GM18505 (cell line): ENCODE data around the gene VIPR1.

ENCODE experiments used
- ATAC-seq: cut with Tn5 transposase; IDR thresholded peaks from one replicate; pipeline ENCODE4 v1.9.1; 2021; ENCODE audit not compliant: unreplicated experiment
- POLR2A ChIP-seq: IDR thresholded peaks from 4 replicates; pipeline ENCODE4 v1.6.1; 2011; ENCODE audit warnings: borderline replicate concordance; ENCODE audit not compliant: insufficient read depth, insufficient read length; ENCODE audit errors: extremely low read depth

VIPR1 gene

GRCh38 chr3:42525736-42526345 is 23.4 kb downstream of the VIPR1 start:
- ATAC-seq: no peak
- no peak for TF ChIP-seq POLR2A

GRCh38 chr3:42526616-42527367 is 24.3 kb downstream of the VIPR1 start:
- ATAC-seq: no peak
- no peak for TF ChIP-seq POLR2A

- no peak for ATAC-seq
- no peak for TF ChIP-seq POLR2A
Measured at GRCh38 chr3:42527368-42527917, 25.0 kb downstream of the VIPR1 start.

- ATAC-seq: no peak
Measured at GRCh38 chr3:42529468-42529867, 27.0 kb downstream of the VIPR1 start.

GRCh38 chr3:42530073-42530472 is 27.6 kb downstream of the VIPR1 start:
- no peak for ATAC-seq
- no peak for TF ChIP-seq POLR2A

More at GRCh38 chr3:42529468-42529867, 27.0 kb downstream of the VIPR1 start:
- TF ChIP-seq POLR2A: no peak

- TF ChIP-seq POLR2A: no peak
- no peak for ATAC-seq
Measured at GRCh38 chr3:42531470-42531869, 29.0 kb downstream of the VIPR1 start.

GRCh38 chr3:42532229-42532628 is 29.8 kb downstream of the VIPR1 start:
- no peak for TF ChIP-seq POLR2A
- ATAC-seq: no peak

GRCh38 chr3:42533161-42533897 is 30.9 kb downstream of the VIPR1 start:
- no peak for ATAC-seq
- TF ChIP-seq POLR2A: no peak

- ATAC-seq: no peak
- TF ChIP-seq POLR2A: no peak
Measured at GRCh38 chr3:42535981-42536784, 33.7 kb downstream of the VIPR1 start.

GRCh38 chr3:42537350-42537749 is 34.9 kb downstream of the VIPR1 start:
- no peak for ATAC-seq
- TF ChIP-seq POLR2A: no peak

GRCh38 chr3:42539871-42540714 is 37.6 kb downstream of the VIPR1 start:
- TF ChIP-seq POLR2A: no peak
- no peak for ATAC-seq

GRCh38 chr3:42541079-42541478 is 38.6 kb downstream of the VIPR1 start:
- no peak for ATAC-seq

More at GRCh38 chr3:42541079-42541478, 38.6 kb downstream of the VIPR1 start:
- no peak for TF ChIP-seq POLR2A
